Testis (tissue), 2 donors: ENCODE measurements around the gene ARHGAP23.

Experiments used
- CTCF ChIP-seq, 3 experiments: fragments of 450-650 bp in 2 of 3; fragments of 200-600 bp in 1 of 3; sonication (generic) in 1 of 3; IDR thresholded peaks; one replicate each; pipeline ENCODE4 v1.5.1; 2016 to 2019; ENCODE audit warnings: antibody characterized with exemption in 3 of 3, mild to moderate bottlenecking in 2 of 3, moderate library complexity in 1 of 3
- POLR2A ChIP-seq: fragments of 450-650 bp; IDR thresholded peaks from one replicate; pipeline ENCODE4 v1.6.1; 2017; ENCODE audit warnings: antibody characterized with exemption, mild to moderate bottlenecking, moderate library complexity

DNA sequence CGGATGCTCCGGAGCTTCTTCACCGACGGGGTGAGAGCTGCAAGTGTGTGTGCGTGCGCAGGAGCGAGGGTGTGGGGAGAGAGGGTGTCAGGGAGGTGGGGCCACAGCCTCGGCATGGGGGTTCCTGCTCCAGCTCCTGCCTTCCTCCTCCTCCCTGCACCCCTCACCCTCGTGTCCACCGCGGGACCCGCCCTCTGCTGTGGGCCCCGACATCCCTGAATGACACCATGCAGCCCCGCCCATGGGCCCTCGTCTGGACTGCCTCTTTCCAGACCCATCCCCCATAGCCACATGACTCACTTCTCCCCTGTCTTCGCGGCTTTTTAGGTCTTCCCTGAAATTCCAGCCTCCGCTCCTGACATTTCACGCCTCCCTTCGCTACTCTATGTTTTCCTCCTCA, 41.6 kb downstream of the ARHGAP23 start:
- TF ChIP-seq CTCF (IDR thresholded peaks at IDR 0.05) (no peak), POLR2A (no peak)
